ENCODE results near the gene FBXW9.

Gene FBXW9

DNA sequence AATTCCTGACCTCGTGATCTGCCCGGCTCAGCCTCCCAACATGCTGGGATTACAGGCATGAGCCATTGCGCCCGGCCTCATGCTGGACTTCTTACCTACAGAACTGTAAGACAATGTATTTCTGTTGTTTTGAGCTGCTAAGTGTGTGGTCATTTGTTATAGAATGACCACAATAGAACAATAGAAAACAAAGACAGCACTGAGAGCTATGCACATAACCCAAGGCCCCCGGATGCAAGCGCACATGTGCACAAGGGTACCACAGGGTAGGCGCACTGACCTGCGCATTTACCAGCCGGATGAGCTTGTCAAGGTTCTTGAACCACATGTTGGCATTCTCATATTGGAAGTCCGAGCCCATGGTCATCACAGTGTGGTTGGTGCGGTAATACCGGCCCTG lies 35.5 kb downstream of the FBXW9 start:
- TF ChIP-seq, protein P1, sequence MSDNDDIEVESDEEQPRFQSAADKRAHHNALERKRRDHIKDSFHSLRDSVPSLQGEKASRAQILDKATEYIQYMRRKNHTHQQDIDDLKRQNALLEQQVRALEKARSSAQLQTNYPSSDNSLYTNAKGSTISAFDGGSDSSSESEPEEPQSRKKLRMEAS (IDR thresholded peaks at IDR 0.05; ENCODE audit: low read depth, low read length) = no peak
- TF ChIP-seq MYC (IDR thresholded peaks at IDR 0.05; ENCODE audit: low read depth, low read length) = no peak
- TF ChIP-seq POLR2A (IDR thresholded peaks at IDR 0.05; ENCODE audit: extremely low read depth, insufficient read length) = no peak
- TF ChIP-seq, protein P2, sequence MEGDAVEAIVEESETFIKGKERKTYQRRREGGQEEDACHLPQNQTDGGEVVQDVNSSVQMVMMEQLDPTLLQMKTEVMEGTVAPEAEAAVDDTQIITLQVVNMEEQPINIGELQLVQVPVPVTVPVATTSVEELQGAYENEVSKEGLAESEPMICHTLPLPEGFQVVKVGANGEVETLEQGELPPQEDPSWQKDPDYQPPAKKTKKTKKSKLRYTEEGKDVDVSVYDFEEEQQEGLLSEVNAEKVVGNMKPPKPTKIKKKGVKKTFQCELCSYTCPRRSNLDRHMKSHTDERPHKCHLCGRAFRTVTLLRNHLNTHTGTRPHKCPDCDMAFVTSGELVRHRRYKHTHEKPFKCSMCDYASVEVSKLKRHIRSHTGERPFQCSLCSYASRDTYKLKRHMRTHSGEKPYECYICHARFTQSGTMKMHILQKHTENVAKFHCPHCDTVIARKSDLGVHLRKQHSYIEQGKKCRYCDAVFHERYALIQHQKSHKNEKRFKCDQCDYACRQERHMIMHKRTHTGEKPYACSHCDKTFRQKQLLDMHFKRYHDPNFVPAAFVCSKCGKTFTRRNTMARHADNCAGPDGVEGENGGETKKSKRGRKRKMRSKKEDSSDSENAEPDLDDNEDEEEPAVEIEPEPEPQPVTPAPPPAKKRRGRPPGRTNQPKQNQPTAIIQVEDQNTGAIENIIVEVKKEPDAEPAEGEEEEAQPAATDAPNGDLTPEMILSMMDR (IDR thresholded peaks at IDR 0.05; ENCODE audit: low read depth, low read length) = no peak
- H3K4me3 ChIP-seq (ENCODE audit: low read depth, low read length) = no peak overlapping the region
- DNase-seq (ENCODE audit: low read depth) = no peak

DNA sequence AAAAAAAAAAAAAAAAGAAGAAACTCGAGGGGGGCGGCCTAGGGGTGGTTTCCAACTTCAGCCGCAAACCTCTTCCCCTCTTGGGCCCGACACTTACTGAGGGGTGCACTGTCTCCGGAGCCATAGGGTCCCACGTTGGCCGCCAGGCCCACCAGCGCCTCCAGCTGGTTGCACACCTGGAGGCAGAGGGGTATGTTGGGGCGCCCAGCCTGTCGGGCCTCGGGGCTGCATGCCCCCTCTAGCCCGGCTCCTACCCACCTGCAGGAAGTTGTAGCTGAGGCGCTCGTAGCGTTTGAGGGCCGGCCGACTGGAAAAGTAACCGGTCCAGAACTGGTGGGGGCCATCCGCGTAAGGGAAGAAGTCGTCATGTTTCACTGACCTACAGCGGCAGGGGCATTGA lies 38.5 kb downstream of the FBXW9 start:
- no peak for DNase-seq (ENCODE audit: low read depth)
- TF ChIP-seq, protein P2 (IDR thresholded peaks at IDR 0.05; ENCODE audit: low read depth, low read length) = peak; percentile 17
- TF ChIP-seq POLR2A (IDR thresholded peaks at IDR 0.05; ENCODE audit: extremely low read depth, insufficient read length) = no peak
- no peak overlapping the region for H3K4me3 ChIP-seq (ENCODE audit: low read depth, low read length)

DNA sequence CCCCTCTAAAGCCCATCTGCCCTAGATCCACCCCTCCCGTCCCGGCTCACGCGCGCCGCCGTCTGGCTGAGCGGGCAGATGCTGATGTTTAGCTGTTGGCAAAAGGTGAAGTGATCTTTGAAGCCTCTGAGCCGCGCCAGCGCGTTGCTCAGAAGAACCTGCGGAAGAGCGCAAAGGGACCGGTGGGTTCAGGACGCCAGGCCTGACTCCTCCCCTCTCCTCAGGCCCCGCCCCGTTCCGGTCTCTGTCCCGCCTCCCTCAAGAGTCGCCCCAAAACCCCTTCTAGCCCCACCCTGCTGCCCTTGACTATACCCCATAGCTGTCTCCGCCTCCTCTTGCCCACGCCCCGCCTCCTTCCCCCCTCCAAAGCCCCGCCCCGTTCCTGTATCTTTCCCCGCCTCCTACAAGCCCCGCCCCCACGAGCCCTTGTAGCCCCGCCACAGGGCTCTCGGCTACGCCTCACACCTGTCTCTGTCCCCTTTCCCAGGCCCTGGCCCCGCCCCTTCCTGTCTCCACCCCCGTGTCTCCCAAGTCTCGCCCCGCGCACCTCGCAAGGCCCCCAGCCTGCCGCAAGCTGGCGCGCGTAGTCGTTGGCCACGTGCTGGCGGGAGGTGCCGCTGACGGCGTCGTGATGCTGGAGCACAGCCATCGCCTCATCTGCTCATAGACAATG lies 39.4 kb downstream of the FBXW9 start:
- TF ChIP-seq MYC (IDR thresholded peaks at IDR 0.05; ENCODE audit: low read depth, low read length) = no peak
- TF ChIP-seq POLR2A (IDR thresholded peaks at IDR 0.05; ENCODE audit: extremely low read depth, insufficient read length) = no peak
- TF ChIP-seq, protein P2 (IDR thresholded peaks at IDR 0.05; ENCODE audit: low read depth, low read length) = no peak
- TF ChIP-seq, protein P1 (IDR thresholded peaks at IDR 0.05; ENCODE audit: low read depth, low read length) = no peak
- no peak overlapping the region for H3K4me3 ChIP-seq (ENCODE audit: low read depth, low read length)
- no peak for DNase-seq (ENCODE audit: low read depth)

DNA sequence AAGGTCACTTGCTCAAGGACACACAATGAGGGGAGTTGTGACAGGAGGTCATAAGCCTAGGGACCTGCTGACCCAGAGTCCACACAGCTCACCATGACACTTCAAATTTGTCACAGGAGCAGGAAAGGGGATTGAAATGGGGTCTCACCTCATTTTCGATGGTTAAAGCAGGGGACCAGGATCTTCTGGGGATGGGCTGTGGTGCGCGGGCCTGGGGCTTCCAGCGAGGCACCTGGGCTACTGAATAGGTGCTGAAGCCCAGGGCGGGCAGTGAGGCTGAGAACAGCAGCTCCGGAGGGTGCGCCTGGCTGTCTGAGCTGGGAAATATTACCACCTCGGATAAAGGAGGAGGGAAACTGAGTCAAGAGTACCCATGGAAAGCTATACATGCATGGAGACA lies 40.9 kb downstream of the FBXW9 start:
- no peak overlapping the region for H3K4me3 ChIP-seq (ENCODE audit: low read depth, low read length)
- TF ChIP-seq, protein P2 (IDR thresholded peaks at IDR 0.05; ENCODE audit: low read depth, low read length) = no peak
- TF ChIP-seq POLR2A (IDR thresholded peaks at IDR 0.05; ENCODE audit: extremely low read depth, insufficient read length) = no peak
- TF ChIP-seq MYC (IDR thresholded peaks at IDR 0.05; ENCODE audit: low read depth, low read length) = no peak
- TF ChIP-seq, protein P1 (IDR thresholded peaks at IDR 0.05; ENCODE audit: low read depth, low read length) = no peak
- DNase-seq (ENCODE audit: low read depth) = no peak

DNA sequence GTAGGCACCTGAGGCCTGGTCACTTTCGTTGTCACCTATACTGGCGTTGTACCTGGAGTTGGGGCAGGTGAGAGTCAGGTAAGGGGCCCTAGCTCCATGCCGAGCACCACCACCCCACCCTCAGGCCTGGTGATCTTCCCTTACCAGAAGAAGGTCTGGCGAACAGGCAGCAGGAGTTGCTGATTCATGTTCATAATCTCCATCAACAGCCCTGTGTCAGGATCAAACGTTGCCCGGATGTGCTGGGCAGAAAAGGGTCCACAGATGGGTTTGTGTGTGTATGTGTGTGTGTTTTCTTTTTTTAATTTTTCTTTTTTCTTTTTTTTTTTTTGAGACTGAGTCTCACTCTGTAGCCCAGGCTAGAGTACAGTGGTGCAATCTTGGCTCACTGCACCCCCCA lies 44.2 kb downstream of the FBXW9 start:
- TF ChIP-seq, protein P2 (IDR thresholded peaks at IDR 0.05; ENCODE audit: low read depth, low read length) = no peak
- TF ChIP-seq POLR2A (IDR thresholded peaks at IDR 0.05; ENCODE audit: extremely low read depth, insufficient read length) (no peak), MYC (IDR thresholded peaks at IDR 0.05; ENCODE audit: low read depth, low read length) (no peak)
- TF ChIP-seq, protein P1 (IDR thresholded peaks at IDR 0.05; ENCODE audit: low read depth, low read length) = no peak
- no peak for DNase-seq (ENCODE audit: low read depth)
- H3K4me3 ChIP-seq (ENCODE audit: low read depth, low read length) = no peak overlapping the region

DNA sequence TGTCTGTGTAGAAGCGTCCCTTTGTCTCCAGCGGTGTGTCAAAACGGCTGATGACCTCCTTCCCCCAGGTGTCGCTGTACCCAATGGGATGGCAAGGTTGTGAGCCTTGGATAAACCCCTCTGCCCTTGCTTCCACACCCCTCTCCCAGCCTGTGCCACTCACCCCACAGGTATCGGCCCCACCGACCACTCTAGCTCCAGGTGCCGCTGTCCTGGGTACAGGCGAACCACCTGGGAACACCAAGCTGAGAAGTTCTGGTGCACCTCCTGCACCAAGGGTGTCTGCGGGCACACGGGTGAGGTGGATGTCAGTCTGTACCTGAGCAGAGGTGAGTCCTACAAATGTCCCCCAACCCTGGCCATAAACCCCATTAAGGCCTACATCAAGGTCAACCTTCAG lies 46.5 kb downstream of the FBXW9 start:
- no peak overlapping the region for H3K4me3 ChIP-seq (ENCODE audit: low read depth, low read length)
- no peak for TF ChIP-seq POLR2A (IDR thresholded peaks at IDR 0.05; ENCODE audit: extremely low read depth, insufficient read length)
- no peak for TF ChIP-seq MYC (IDR thresholded peaks at IDR 0.05; ENCODE audit: low read depth, low read length)
- TF ChIP-seq, protein P1 (IDR thresholded peaks at IDR 0.05; ENCODE audit: low read depth, low read length) = no peak
- TF ChIP-seq, protein P2 (IDR thresholded peaks at IDR 0.05; ENCODE audit: low read depth, low read length) = no peak
- no peak for DNase-seq (ENCODE audit: low read depth)
